GM19455 (cell line): ENCODE data around the gene ADAMTS7.
"Not testable (repeated sequence)": the region's sequence is repeated elsewhere in the genome, so short reads cannot be mapped to it uniquely, and the experiment has no call there.

Source experiments
- ATAC-seq: cut with Tn5 transposase; IDR thresholded peaks from one replicate; pipeline ENCODE4 v1.9.1; 2021; ENCODE audit not compliant: unreplicated experiment

The ADAMTS7 gene

GRCh38 chr15:78811124-78811824 is at the start of gene ADAMTS7:
Gene ADAMTS7 (minus strand): TSS chr15:78811464. CDS start chr15:78811220, 244 bp downstream.
- peak; percentile 68 for ATAC-seq

GRCh38 chr15:78859971-78860719 is 48.9 kb upstream of the ADAMTS7 start:
- ATAC-seq = peak; percentile 85

- ATAC-seq = no peak
Measured at GRCh38 chr15:78855746-78856145, 44.5 kb upstream of the ADAMTS7 start.

GRCh38 chr15:78854833-78855372 is 43.6 kb upstream of the ADAMTS7 start:
- ATAC-seq = no peak

GRCh38 chr15:78853500-78853899 is 42.2 kb upstream of the ADAMTS7 start:
- no peak for ATAC-seq

- ATAC-seq = no peak
Measured at GRCh38 chr15:78850941-78851755, 39.9 kb upstream of the ADAMTS7 start.

GRCh38 chr15:78850352-78850751 is 39.1 kb upstream of the ADAMTS7 start:
- no peak for ATAC-seq

GRCh38 chr15:78847387-78847906 is 36.2 kb upstream of the ADAMTS7 start:
- ATAC-seq = not testable (repeated sequence)

GRCh38 chr15:78846906-78847305 is 35.6 kb upstream of the ADAMTS7 start:
- ATAC-seq = not testable (repeated sequence)

- no peak for ATAC-seq
Measured at GRCh38 chr15:78842519-78842918, 31.3 kb upstream of the ADAMTS7 start.

- ATAC-seq = no peak
Measured at GRCh38 chr15:78841891-78842290, 30.6 kb upstream of the ADAMTS7 start.

- ATAC-seq = no peak
Measured at GRCh38 chr15:78841376-78841706, 30.1 kb upstream of the ADAMTS7 start.

GRCh38 chr15:78840661-78841375 is 29.6 kb upstream of the ADAMTS7 start:
- ATAC-seq = no peak

- not testable (repeated sequence) for ATAC-seq
Measured at GRCh38 chr15:78839151-78839550, 27.9 kb upstream of the ADAMTS7 start.

GRCh38 chr15:78838489-78838888 is 27.2 kb upstream of the ADAMTS7 start:
- ATAC-seq = no peak

- no peak for ATAC-seq
Measured at GRCh38 chr15:78837543-78837942, 26.3 kb upstream of the ADAMTS7 start.

- no peak for ATAC-seq
Measured at GRCh38 chr15:78837131-78837530, 25.9 kb upstream of the ADAMTS7 start.

- ATAC-seq = no peak
Measured at GRCh38 chr15:78836333-78836732, 25.1 kb upstream of the ADAMTS7 start.

GRCh38 chr15:78831229-78832207 is 20.3 kb upstream of the ADAMTS7 start:
- no peak for ATAC-seq
